ENCODE data around the gene CHRNB1.

CHRNB1 gene

GRCh38 chr17:7403977-7404736 lies 40.7 kb upstream of the CHRNB1 start, which contains the start of gene TMEM256 (continued):
- no peak for TF ChIP-seq ZBTB10 (tag by site-specific recombination; IDR thresholded peaks at IDR 0.05)
- no peak for TF ChIP-seq ZNF768 (tag by site-specific recombination; IDR thresholded peaks at IDR 0.05)
- no peak for TF ChIP-seq ZNF426 (tag by site-specific recombination; IDR thresholded peaks at IDR 0.05)
- TF ChIP-seq ZNF324 (tag by site-specific recombination; IDR thresholded peaks at IDR 0.05) = no peak
- TF ChIP-seq ZNF366 (tag by site-specific recombination; conservative IDR thresholded peaks at IDR 0.05) = peak; percentile 55; the same call in 1 of the 2 replicates
- no peak for TF ChIP-seq ZNF501 (tag by site-specific recombination; IDR thresholded peaks at IDR 0.05)
- TF ChIP-seq ZNF785 (tag by site-specific recombination; IDR thresholded peaks at IDR 0.05) = no peak
- peak; percentile 35; the same call in 1 of the 2 replicates for TF ChIP-seq ZNF843 (tag by site-specific recombination; IDR thresholded peaks at IDR 0.05)
- TF ChIP-seq ZNF211 (tag by site-specific recombination; IDR thresholded peaks at IDR 0.05; ENCODE audit: low read depth) = no peak
- TF ChIP-seq ZNF311 (tag by site-specific recombination; IDR thresholded peaks at IDR 0.05; ENCODE audit: borderline replicate concordance) = no peak
- no peak for TF ChIP-seq SALL2 (tag by site-specific recombination; IDR thresholded peaks at IDR 0.05; ENCODE audit: borderline replicate concordance)
- TF ChIP-seq PATZ1 (tag by site-specific recombination; IDR thresholded peaks at IDR 0.05) = peak; percentile 89
- TF ChIP-seq ZNF585B (tag by site-specific recombination; IDR thresholded peaks at IDR 0.05) = no peak
- no peak for TF ChIP-seq ZBTB21 (tag by site-specific recombination; IDR thresholded peaks at IDR 0.05)
- peak; percentile 98 for TF ChIP-seq IKZF3 (tag by site-specific recombination; IDR thresholded peaks at IDR 0.05)
- peak; percentile 85 for TF ChIP-seq ZNF341 (tag by site-specific recombination; IDR thresholded peaks at IDR 0.05; ENCODE audit: low read depth)
- TF ChIP-seq ZIC2 (tag by site-specific recombination; IDR thresholded peaks at IDR 0.05) = peak; percentile 46; the same call in 1 of the 2 replicates
- no peak for TF ChIP-seq ZNF707 (tag by site-specific recombination; IDR thresholded peaks at IDR 0.05)
- no peak for TF ChIP-seq ZNF514 (tag by site-specific recombination; IDR thresholded peaks at IDR 0.05)
- no peak for TF ChIP-seq ZNF830 (tag by site-specific recombination; IDR thresholded peaks at IDR 0.05; ENCODE audit: low read depth)
- no peak for TF ChIP-seq ZNF701 (tag by site-specific recombination; IDR thresholded peaks at IDR 0.05)
- no peak for TF ChIP-seq ZNF239 (tag by site-specific recombination; IDR thresholded peaks at IDR 0.05)
- no peak for TF ChIP-seq ZNF23 (tag by site-specific recombination; IDR thresholded peaks at IDR 0.05; ENCODE audit: borderline replicate concordance)
- no peak for TF ChIP-seq ZNF623 (tag by site-specific recombination; IDR thresholded peaks at IDR 0.05)
- no peak for TF ChIP-seq ZNF274 (IDR thresholded peaks at IDR 0.05; ENCODE audit: low read length)
- TF ChIP-seq ZNF274 (tag by site-specific recombination; IDR thresholded peaks at IDR 0.05; ENCODE audit: borderline replicate concordance) = no peak
- TF ChIP-seq ZNF777 (tag by site-specific recombination; IDR thresholded peaks at IDR 0.05; ENCODE audit: borderline replicate concordance) = no peak
- TF ChIP-seq ZSCAN18 (tag by site-specific recombination; IDR thresholded peaks at IDR 0.05) = no peak
- TF ChIP-seq ZNF133 (tag by site-specific recombination; IDR thresholded peaks at IDR 0.05) = no peak
- TF ChIP-seq ZNF202 (tag by site-specific recombination; IDR thresholded peaks at IDR 0.05; ENCODE audit: borderline replicate concordance) = no peak
- TF ChIP-seq FEZF1 (tag by site-specific recombination; IDR thresholded peaks at IDR 0.05) = no peak
- no peak for TF ChIP-seq TRIM28 (IDR thresholded peaks at IDR 0.05; ENCODE audit: borderline replicate concordance, low read length)
- peak; percentile 51; the same call in 1 of the 2 replicates for TF ChIP-seq SP7 (tag by site-specific recombination; IDR thresholded peaks at IDR 0.05)
- TF ChIP-seq HOXA7 (CRISPR knock-in tag; IDR thresholded peaks at IDR 0.05; ENCODE audit: borderline replicate concordance) = no peak
- no peak for TF ChIP-seq ZNF610 (tag by site-specific recombination; IDR thresholded peaks at IDR 0.05; ENCODE audit: borderline replicate concordance)
- TF ChIP-seq PRDM1 (tag by site-specific recombination; IDR thresholded peaks at IDR 0.05) = no peak
